Fibroblast of villous mesenchyme (primary cell): ENCODE measurements around the gene AFF1. TPM values are rescaled to one million over a fixed set of nuclear protein-coding genes. Genes with fewer than 3 reads are reported as not detected.

Experiments used
- DNase-seq: peaks from one replicate; pipeline ENCODE4 v3.0.0-alpha.2; 2010; ENCODE audit warnings: low read depth
- H3K4me3 ChIP-seq: 2 replicates; pipeline ENCODE4 v1.5.1; 2011; ENCODE audit warnings: low read depth, mild to moderate bottlenecking, low read length
- CTCF ChIP-seq: IDR thresholded peaks from 2 replicates; pipeline ENCODE4 v1.5.1; 2012; ENCODE audit warnings: low read depth, mild to moderate bottlenecking, low read length; ENCODE audit not compliant: insufficient read depth
- total RNA-seq: library from RNA; depleted of rRNA; stranded (reverse); fragments of >200 nt; gene quantifications from 2 replicates; pipeline ENCODE4 v1.2.3, GENCODE V29; 2012

Gene AFF1
- total RNA-seq, 1 donor = 34.1 TPM

- no peak for TF ChIP-seq CTCF
- no peak overlapping the region for H3K4me3 ChIP-seq
Measured at GRCh38 chr4:86910369-86910768, 24.4 kb upstream of the AFF1 start.

GRCh38 chr4:86910820-86911684 lies 23.8 kb upstream of the AFF1 start:
- H3K4me3 ChIP-seq = no peak overlapping the region
- TF ChIP-seq CTCF = no peak
- no peak for DNase-seq

More at GRCh38 chr4:86910369-86910768, 24.4 kb upstream of the AFF1 start:
- DNase-seq = no peak

- no peak for TF ChIP-seq CTCF
- H3K4me3 ChIP-seq = no peak overlapping the region
- DNase-seq = no peak
Measured at GRCh38 chr4:86916392-86916791, 18.4 kb upstream of the AFF1 start.

GRCh38 chr4:86917212-86918039 lies 17.4 kb upstream of the AFF1 start:
- TF ChIP-seq CTCF = no peak
- no peak overlapping the region for H3K4me3 ChIP-seq
- no peak for DNase-seq

- no peak overlapping the region for H3K4me3 ChIP-seq
- peak; percentile 74 for DNase-seq
- no peak for TF ChIP-seq CTCF
Measured at GRCh38 chr4:86918539-86919072, 16.2 kb upstream of the AFF1 start.

GRCh38 chr4:86919561-86920223 lies 15.1 kb upstream of the AFF1 start:
- H3K4me3 ChIP-seq = no peak overlapping the region
- no peak for TF ChIP-seq CTCF
- peak; percentile 39 for DNase-seq
